HepG2 (cell line): ENCODE measurements around the gene MAGI1.

Experiments used
- CTCF ChIP-seq: sonication (generic); formaldehyde crosslinking; IDR thresholded peaks from 2 replicates; pipeline ENCODE4 v1.5.0; 2020; ENCODE audit warnings: mild to moderate bottlenecking, missing genetic modification reagents, moderate library complexity
- EZH2 ChIP-seq: conservative IDR thresholded peaks from 2 replicates; pipeline ENCODE4 v1.6.1; 2012; ENCODE audit warnings: mild to moderate bottlenecking, low read depth, low read length, moderate library complexity
- MYC ChIP-seq: sonication (generic); formaldehyde crosslinking; IDR thresholded peaks from 2 replicates; pipeline ENCODE4 v1.9.0; 2021; ENCODE audit warnings: missing genetic modification reagents, borderline replicate concordance
- POLR2AphosphoS5 ChIP-seq: IDR thresholded peaks from 2 replicates; pipeline ENCODE4 v1.6.1; 2012; ENCODE audit warnings: low read depth, low read length
- TF ChIP-seq, protein P1 (sequence below): IDR thresholded peaks from 2 replicates; pipeline ENCODE4 v1.6.1; 2012; ENCODE audit warnings: inconsistent platforms

GRCh38 chr3:65808824-65809223 lies 229.9 kb downstream of the MAGI1 start:
- no peak for TF ChIP-seq EZH2
- TF ChIP-seq CTCF (CRISPR knock-in tag), result no peak
- no peak for TF ChIP-seq MYC (CRISPR knock-in tag)
- TF ChIP-seq, protein P1, sequence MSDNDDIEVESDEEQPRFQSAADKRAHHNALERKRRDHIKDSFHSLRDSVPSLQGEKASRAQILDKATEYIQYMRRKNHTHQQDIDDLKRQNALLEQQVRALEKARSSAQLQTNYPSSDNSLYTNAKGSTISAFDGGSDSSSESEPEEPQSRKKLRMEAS, result no peak
- no peak for TF ChIP-seq POLR2AphosphoS5
